RWPE2 (cell line): Measurements from ENCODE around the gene SORCS1.
A peak's percentile ranks its signal among the peaks of the same experiment; 100 is the strongest.

ENCODE experiments used
- ATAC-seq: fragments of 200-7000 bp; cut with Tn5 transposase; 3 replicates; pipeline ENCODE4 v1.9.1; 2021; ENCODE audit warnings: low read depth
- DNase-seq: peaks from one replicate; pipeline ENCODE4 v3.0.0-alpha.2; 2020; ENCODE audit warnings: low spot score
- H3K27ac ChIP-seq: fragments of 450-650 bp; 2 replicates; pipeline ENCODE4 v1.5.1; 2017; ENCODE audit warnings: mild to moderate bottlenecking; ENCODE audit not compliant: poor library complexity, severe bottlenecking
- H3K27me3 ChIP-seq: fragments of 250-450 bp; sonication (Bioruptor Pico); 2 replicates; pipeline ENCODE4 v1.5.1; 2021; ENCODE audit warnings: mild to moderate bottlenecking, moderate library complexity; ENCODE audit not compliant: insufficient read depth, poor library complexity, severe bottlenecking
- H3K36me3 ChIP-seq: fragments of 250-450 bp; sonication (Bioruptor Pico); 2 replicates; pipeline ENCODE4 v1.5.1; 2020; ENCODE audit warnings: low read depth, mild to moderate bottlenecking, moderate library complexity
- H3K4me1 ChIP-seq: fragments of 250-450 bp; sonication (Bioruptor Pico); 2 replicates; pipeline ENCODE4 v1.5.1; 2021; ENCODE audit warnings: mild to moderate bottlenecking, moderate library complexity; ENCODE audit not compliant: insufficient read depth, poor library complexity, severe bottlenecking
- H3K4me3 ChIP-seq: fragments of 250-450 bp; sonication (Bioruptor Pico); 2 replicates; pipeline ENCODE4 v1.5.1; 2021; ENCODE audit warnings: mild to moderate bottlenecking, moderate library complexity; ENCODE audit not compliant: severe bottlenecking
- H3K9me3 ChIP-seq: fragments of 250-450 bp; sonication (Bioruptor Pico); 2 replicates; pipeline ENCODE4 v1.5.1; 2021; ENCODE audit warnings: mild to moderate bottlenecking, moderate library complexity; ENCODE audit not compliant: severe bottlenecking
- CTCF ChIP-seq: fragments of 450-650 bp; IDR thresholded peaks from one replicate; pipeline ENCODE4 v1.5.1; 2017; ENCODE audit warnings: mild to moderate bottlenecking, moderate library complexity; ENCODE audit not compliant: poor library complexity, severe bottlenecking

The SORCS1 gene

GRCh38 chr10:106593876-106594275 is 570.6 kb downstream of the SORCS1 start:
- Histone ChIP-seq H3K9me3 (no peaks in the 10 kb centered on the region), H3K27ac (no peak overlapping the region), H3K4me3 (no peak overlapping the region), H3K27me3 (no peaks in the 10 kb centered on the region), H3K36me3 (no peaks in the 10 kb centered on the region), H3K4me1 (no peaks in the 10 kb centered on the region)
- DNase-seq (no peak), ATAC-seq (no peak)
- no peak for TF ChIP-seq CTCF

DNA sequence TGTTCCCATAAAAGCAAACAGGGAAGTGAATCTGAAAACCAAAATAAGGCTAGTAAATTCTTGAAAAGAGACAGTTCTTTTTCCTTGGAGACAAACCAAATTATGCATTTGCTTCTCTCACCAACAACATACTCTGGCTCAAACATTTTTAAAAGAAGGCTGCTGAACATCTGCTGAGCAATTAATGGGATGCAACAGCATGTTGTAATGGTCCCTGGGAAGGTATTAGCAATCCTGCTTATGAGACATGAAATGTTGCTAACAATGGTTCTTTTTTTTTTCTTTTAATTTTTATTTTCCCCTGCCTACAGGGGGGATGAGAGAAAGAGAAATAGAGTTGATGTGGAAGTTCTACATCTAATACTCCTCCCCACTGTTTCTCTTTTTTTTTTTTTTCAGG is 572.1 kb downstream of the SORCS1 start:
- Histone ChIP-seq H3K4me3 (no peak overlapping the region), H3K9me3 (no peaks in the 10 kb centered on the region), H3K27ac (no peak overlapping the region), H3K36me3 (no peaks in the 10 kb centered on the region), H3K27me3 (no peaks in the 10 kb centered on the region), H3K4me1 (no peaks in the 10 kb centered on the region)
- no peak for ATAC-seq
- DNase-seq, result no peak
- no peak for TF ChIP-seq CTCF

DNA sequence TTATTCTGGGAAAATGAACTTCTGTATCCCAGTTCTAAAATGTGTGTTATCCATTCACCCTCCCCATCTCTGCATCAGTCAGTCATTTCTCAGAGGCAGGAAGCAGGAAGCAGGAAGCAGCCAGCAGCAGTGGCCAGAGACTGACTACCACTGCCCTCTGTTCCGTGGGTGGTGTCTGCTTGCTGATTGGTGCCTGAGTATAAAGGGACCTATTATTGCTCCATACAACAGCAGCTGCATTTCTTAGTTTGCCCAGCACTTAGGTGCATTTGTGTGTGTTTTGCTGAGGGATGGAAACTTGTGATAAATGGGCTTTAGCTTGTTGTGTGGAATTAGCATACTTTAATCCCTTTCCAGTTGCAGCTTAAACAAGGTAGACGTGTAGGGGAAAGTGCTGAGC is 582.2 kb downstream of the SORCS1 start:
- no peak overlapping the region for H3K4me3 ChIP-seq
- no peaks in the 10 kb centered on the region for H3K36me3 ChIP-seq
- 0 out of 3 replicates have a peak, but pooled peaks have one; percentile 26 for ATAC-seq
- TF ChIP-seq CTCF, result no peak
- DNase-seq, result no peak
- H3K27ac ChIP-seq, result no peak overlapping the region
- H3K9me3 ChIP-seq, result no peaks in the 10 kb centered on the region
- H3K27me3 ChIP-seq, result no peaks in the 10 kb centered on the region
- peaks cover 7% of the 10 kb centered on the region for H3K4me1 ChIP-seq

DNA sequence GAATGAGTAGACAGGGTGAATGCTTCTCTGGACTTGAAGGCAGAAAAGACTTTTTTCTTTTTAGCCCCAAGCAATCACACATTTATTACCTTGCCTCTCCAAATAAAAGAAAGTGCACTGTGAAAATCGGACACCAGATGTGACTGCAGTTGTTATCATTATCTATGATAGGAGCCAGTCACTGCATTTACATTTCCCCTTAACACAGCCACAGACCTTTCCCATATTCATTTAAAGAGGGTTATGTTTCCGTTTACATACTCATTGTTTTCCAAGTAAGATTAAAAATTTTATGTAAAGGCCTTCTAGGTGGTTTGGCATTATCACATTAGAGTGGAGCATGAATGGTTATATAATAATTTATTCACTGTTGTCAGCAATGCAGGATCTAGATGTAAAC is 586.8 kb downstream of the SORCS1 start:
- no peaks in the 10 kb centered on the region for H3K27me3 ChIP-seq
- TF ChIP-seq CTCF, result no peak
- H3K4me1 ChIP-seq, result peaks cover 25% of the 10 kb centered on the region
- peak overlapping the region; percentile 74 for H3K27ac ChIP-seq
- H3K9me3 ChIP-seq, result no peaks in the 10 kb centered on the region
- DNase-seq, result no peak
- H3K36me3 ChIP-seq, result no peaks in the 10 kb centered on the region
- no peak; the same call in 2 of the 3 replicates for ATAC-seq
- no peak overlapping the region for H3K4me3 ChIP-seq

GRCh38 chr10:106577266-106577665 is 587.2 kb downstream of the SORCS1 start:
- peak; percentile 84 for DNase-seq
- no peaks in the 10 kb centered on the region for H3K36me3 ChIP-seq
- no peak for TF ChIP-seq CTCF
- H3K9me3 ChIP-seq, result no peaks in the 10 kb centered on the region
- ATAC-seq, result peak; percentile 77
- peaks cover 28% of the 10 kb centered on the region for H3K4me1 ChIP-seq
- no peak overlapping the region for H3K4me3 ChIP-seq
- H3K27ac ChIP-seq, result peak overlapping the region; percentile 74
- H3K27me3 ChIP-seq, result no peaks in the 10 kb centered on the region
